GM19452 (cell line): ENCODE data around the gene EBF3.

Experiments
- ATAC-seq: cut with Tn5 transposase; IDR thresholded peaks from one replicate; pipeline ENCODE4 v1.9.1; 2021; ENCODE audit not compliant: unreplicated experiment

Gene EBF3

GRCh38 chr10:129914153-129914855 is 49.8 kb downstream of the EBF3 start:
- no peak for ATAC-seq

GRCh38 chr10:129912986-129913695 is 50.9 kb downstream of the EBF3 start:
- no peak for ATAC-seq

- no peak for ATAC-seq
These were observed 51.7 kb downstream of the EBF3 start for GRCh38 chr10:129912166-129912917.

- ATAC-seq, result no peak
These were observed 52.5 kb downstream of the EBF3 start for GRCh38 chr10:129911451-129912165.

GRCh38 chr10:129910861-129911260 is 53.2 kb downstream of the EBF3 start:
- no peak for ATAC-seq

GRCh38 chr10:129909531-129910256 is 54.4 kb downstream of the EBF3 start:
- ATAC-seq, result no peak

GRCh38 chr10:129909080-129909479 is 55.0 kb downstream of the EBF3 start:
- ATAC-seq, result no peak

GRCh38 chr10:129908406-129908805 is 55.7 kb downstream of the EBF3 start:
- ATAC-seq, result no peak

GRCh38 chr10:129905553-129905952 is 58.5 kb downstream of the EBF3 start:
- no peak for ATAC-seq

- ATAC-seq, result no peak
These were observed 59.8 kb downstream of the EBF3 start for GRCh38 chr10:129904323-129904722.

GRCh38 chr10:129901389-129902006 is 62.6 kb downstream of the EBF3 start:
- no peak for ATAC-seq

- ATAC-seq, result no peak
These were observed 63.2 kb downstream of the EBF3 start for GRCh38 chr10:129900825-129901224.

- no peak for ATAC-seq
These were observed 64.6 kb downstream of the EBF3 start for GRCh38 chr10:129899276-129900130.

- no peak for ATAC-seq
These were observed 65.3 kb downstream of the EBF3 start for GRCh38 chr10:129898706-129899268.

GRCh38 chr10:129897871-129898626 is 66.0 kb downstream of the EBF3 start:
- ATAC-seq, result no peak

GRCh38 chr10:129896860-129897200 is 67.2 kb downstream of the EBF3 start:
- ATAC-seq, result no peak

GRCh38 chr10:129896136-129896859 is 67.8 kb downstream of the EBF3 start:
- ATAC-seq, result no peak

- no peak for ATAC-seq
These were observed 68.3 kb downstream of the EBF3 start for GRCh38 chr10:129895811-129896135.
